ENCODE data around the gene ELFN2. TPM values are rescaled to one million over a fixed set of nuclear protein-coding genes. Genes with fewer than 3 reads are reported as not detected.

ELFN2 gene
- polyA plus RNA-seq, 2 of the 4 experiments (the other 2 are of a cell fraction) = 0.94 to 8.1 TPM

DNA sequence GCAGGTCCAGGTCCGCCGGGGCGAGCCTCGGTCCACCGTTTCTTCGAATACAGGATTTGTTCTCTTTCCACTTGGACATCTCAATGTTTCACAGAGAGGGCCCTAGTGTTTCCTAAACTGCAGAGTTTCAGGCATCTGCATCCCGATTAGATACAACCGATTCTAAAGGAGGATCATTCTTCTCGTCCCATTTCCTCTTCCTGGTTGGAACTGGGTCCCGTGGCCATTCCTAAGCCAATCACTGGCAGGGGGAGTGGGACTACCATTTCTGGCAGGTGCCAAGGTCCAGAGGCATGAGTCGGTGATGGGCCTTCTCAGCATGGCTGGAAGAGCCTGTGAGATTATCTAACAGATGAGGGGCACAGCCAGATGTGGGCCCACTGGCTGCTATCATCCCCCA lies 68.9 kb downstream of the ELFN2 start (continued):
- TF ChIP-seq, protein P1, sequence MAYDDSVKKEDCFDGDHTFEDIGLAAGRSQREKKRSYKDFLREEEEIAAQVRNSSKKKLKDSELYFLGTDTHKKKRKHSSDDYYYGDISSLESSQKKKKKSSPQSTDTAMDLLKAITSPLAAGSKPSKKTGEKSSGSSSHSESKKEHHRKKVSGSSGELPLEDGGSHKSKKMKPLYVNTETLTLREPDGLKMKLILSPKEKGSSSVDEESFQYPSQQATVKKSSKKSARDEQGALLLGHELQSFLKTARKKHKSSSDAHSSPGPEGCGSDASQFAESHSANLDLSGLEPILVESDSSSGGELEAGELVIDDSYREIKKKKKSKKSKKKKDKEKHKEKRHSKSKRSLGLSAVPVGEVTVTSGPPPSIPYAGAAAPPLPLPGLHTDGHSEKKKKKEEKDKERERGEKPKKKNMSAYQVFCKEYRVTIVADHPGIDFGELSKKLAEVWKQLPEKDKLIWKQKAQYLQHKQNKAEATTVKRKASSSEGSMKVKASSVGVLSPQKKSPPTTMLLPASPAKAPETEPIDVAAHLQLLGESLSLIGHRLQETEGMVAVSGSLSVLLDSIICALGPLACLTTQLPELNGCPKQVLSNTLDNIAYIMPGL (CRISPR knock-in tag; IDR thresholded peaks at IDR 0.05; ENCODE audit: borderline replicate concordance) = no peak
- TF ChIP-seq FOSL2 (IDR thresholded peaks at IDR 0.05) (no peak), FOSL2 (CRISPR knock-in tag; IDR thresholded peaks at IDR 0.05) (no peak), GATA3 (IDR thresholded peaks at IDR 0.05; ENCODE audit: borderline replicate concordance) (no peak)
- TF ChIP-seq, protein P2, sequence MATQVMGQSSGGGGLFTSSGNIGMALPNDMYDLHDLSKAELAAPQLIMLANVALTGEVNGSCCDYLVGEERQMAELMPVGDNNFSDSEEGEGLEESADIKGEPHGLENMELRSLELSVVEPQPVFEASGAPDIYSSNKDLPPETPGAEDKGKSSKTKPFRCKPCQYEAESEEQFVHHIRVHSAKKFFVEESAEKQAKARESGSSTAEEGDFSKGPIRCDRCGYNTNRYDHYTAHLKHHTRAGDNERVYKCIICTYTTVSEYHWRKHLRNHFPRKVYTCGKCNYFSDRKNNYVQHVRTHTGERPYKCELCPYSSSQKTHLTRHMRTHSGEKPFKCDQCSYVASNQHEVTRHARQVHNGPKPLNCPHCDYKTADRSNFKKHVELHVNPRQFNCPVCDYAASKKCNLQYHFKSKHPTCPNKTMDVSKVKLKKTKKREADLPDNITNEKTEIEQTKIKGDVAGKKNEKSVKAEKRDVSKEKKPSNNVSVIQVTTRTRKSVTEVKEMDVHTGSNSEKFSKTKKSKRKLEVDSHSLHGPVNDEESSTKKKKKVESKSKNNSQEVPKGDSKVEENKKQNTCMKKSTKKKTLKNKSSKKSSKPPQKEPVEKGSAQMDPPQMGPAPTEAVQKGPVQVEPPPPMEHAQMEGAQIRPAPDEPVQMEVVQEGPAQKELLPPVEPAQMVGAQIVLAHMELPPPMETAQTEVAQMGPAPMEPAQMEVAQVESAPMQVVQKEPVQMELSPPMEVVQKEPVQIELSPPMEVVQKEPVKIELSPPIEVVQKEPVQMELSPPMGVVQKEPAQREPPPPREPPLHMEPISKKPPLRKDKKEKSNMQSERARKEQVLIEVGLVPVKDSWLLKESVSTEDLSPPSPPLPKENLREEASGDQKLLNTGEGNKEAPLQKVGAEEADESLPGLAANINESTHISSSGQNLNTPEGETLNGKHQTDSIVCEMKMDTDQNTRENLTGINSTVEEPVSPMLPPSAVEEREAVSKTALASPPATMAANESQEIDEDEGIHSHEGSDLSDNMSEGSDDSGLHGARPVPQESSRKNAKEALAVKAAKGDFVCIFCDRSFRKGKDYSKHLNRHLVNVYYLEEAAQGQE (IDR thresholded peaks at IDR 0.05) = no peak

DNA sequence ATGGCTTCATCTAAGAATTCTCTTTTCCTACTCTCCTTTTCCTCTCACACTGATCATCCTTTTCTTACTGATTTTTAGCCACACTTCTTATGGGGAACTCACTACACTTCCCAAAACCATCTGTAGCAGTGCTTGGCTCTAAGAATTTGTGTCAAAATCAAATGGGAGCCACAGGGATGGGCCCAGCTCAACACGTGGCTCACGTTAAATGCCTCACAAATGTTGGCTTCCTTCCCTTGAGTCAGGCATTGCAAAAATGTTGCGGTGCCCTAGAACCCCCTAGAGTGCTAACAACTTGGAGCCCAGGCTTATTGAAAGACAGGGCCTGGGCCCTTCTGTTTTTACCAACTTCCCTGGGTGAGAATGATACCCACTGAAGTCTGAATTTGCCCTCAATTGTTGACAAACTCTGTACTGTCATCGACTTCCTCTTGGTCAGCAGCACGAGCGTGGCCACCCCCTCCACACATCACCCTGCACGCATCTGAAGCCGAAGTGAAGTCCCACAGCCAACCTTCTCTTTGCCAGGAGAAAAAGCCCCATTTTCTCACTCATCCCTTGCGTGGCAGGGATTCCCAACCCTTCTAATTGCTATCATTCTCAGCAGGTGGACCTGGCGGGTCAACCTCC lies 69.7 kb downstream of the ELFN2 start:
- H3K27ac ChIP-seq = no peak overlapping the region
- TF ChIP-seq PHF8 (IDR thresholded peaks at IDR 0.05; ENCODE audit: borderline replicate concordance, low read depth) (no peak), JUNB (IDR thresholded peaks at IDR 0.05) (no peak), HOXA7 (CRISPR knock-in tag; IDR thresholded peaks at IDR 0.05) (no peak), ESRRA (IDR thresholded peaks at IDR 0.05; ENCODE audit: borderline replicate concordance, low read length) (no peak), TFCP2L1 (CRISPR knock-in tag; IDR thresholded peaks at IDR 0.05) (no peak), CBX8 (IDR thresholded peaks at IDR 0.05) (no peak), CEBPB (IDR thresholded peaks at IDR 0.05) (no peak), MAFK (IDR thresholded peaks at IDR 0.05; ENCODE audit: partially characterized antibody) (no peak), TP53 (CRISPR knock-in tag; IDR thresholded peaks at IDR 0.05) (no peak), JUN (IDR thresholded peaks at IDR 0.05) (no peak), RFX5 (IDR thresholded peaks at IDR 0.05) (no peak), EHMT2 (IDR thresholded peaks at IDR 0.05; ENCODE audit: low read depth) (no peak), MYC (IDR thresholded peaks at IDR 0.05; ENCODE audit: borderline replicate concordance, low read length) (no peak), RCOR1 (IDR thresholded peaks at IDR 0.05; ENCODE audit: low read depth, low read length) (no peak), SREBF2 (IDR thresholded peaks at IDR 0.05) (no peak), RARB (CRISPR knock-in tag; IDR thresholded peaks at IDR 0.05) (no peak)
- TF ChIP-seq, protein P3, sequence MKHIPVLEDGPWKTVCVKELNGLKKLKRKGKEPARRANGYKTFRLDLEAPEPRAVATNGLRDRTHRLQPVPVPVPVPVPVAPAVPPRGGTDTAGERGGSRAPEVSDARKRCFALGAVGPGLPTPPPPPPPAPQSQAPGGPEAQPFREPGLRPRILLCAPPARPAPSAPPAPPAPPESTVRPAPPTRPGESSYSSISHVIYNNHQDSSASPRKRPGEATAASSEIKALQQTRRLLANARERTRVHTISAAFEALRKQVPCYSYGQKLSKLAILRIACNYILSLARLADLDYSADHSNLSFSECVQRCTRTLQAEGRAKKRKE (CRISPR knock-in tag; IDR thresholded peaks at IDR 0.05; ENCODE audit: low read depth) = no peak
- TF ChIP-seq, protein P1 (CRISPR knock-in tag; IDR thresholded peaks at IDR 0.05; ENCODE audit: borderline replicate concordance) = no peak
- FAIRE-seq (no peak), DNase-seq (ENCODE audit: low read depth in 1 of 2, low spot score in 1 of 2) (no peak), ATAC-seq (no peak)
- CTCF ChIA-PET = interaction anchor here (1.2 kb wide), 1 partner anchor 41 kb away, joined by 3 read pairs; no protein-coding TSS in a partner anchor
- 93% methylated on average over 10 of the region's 10 CpGs for WGBS (ENCODE audit: missing lambda C conversion rate)
- no peaks in the 10 kb centered on the region for H3K4me1 ChIP-seq
- H3K4me3 ChIP-seq = no peak overlapping the region
- H3K9me3 ChIP-seq = no peaks in the 10 kb centered on the region
- POLR2A ChIA-PET = no interaction called here
- H3K4me2 ChIP-seq = no peak overlapping the region

All from A549 (cell line).